ENCODE results near the gene TNFRSF6B. TPM values are rescaled to one million over a fixed set of nuclear protein-coding genes. Genes with fewer than 3 reads are reported as not detected.

Gene TNFRSF6B
- total RNA-seq, 2 donors from 2014 or later: 9.9 to 13.8 TPM

DNA sequence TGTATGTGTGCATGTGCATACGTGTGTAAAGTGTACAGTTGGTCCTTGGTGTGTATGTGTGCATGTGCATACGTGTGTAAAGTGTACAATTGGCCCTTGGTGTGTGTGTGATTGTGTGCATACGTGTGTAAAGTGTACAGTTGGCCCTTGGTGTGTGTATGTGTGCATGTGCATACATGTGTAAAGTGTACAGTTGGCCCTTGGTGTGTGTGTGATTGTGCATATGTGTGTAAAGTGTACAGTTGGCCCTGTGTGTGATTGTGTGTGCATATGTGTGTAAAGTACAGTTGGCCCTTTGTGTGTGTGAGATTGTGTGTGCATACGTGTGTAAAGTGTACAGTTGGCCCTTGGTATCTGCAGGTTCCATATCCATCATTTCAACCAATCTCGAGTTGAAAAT is 35.0 kb downstream of the TNFRSF6B start:
- intact Hi-C loops (cut with DNase I): loop anchor here (10.0 kb wide), 1 partner anchor 77 kb away; the partner anchor contains the start of genes RTEL1 and STMN3
- H3K27ac ChIP-seq: no peak overlapping the region
- H3K27me3 ChIP-seq: no peaks in the 10 kb centered on the region
- peaks cover 11% of the 10 kb centered on the region for H3K4me1 ChIP-seq
- ATAC-seq: no peak
- DNase-seq: no peak
- TF ChIP-seq, protein P1, sequence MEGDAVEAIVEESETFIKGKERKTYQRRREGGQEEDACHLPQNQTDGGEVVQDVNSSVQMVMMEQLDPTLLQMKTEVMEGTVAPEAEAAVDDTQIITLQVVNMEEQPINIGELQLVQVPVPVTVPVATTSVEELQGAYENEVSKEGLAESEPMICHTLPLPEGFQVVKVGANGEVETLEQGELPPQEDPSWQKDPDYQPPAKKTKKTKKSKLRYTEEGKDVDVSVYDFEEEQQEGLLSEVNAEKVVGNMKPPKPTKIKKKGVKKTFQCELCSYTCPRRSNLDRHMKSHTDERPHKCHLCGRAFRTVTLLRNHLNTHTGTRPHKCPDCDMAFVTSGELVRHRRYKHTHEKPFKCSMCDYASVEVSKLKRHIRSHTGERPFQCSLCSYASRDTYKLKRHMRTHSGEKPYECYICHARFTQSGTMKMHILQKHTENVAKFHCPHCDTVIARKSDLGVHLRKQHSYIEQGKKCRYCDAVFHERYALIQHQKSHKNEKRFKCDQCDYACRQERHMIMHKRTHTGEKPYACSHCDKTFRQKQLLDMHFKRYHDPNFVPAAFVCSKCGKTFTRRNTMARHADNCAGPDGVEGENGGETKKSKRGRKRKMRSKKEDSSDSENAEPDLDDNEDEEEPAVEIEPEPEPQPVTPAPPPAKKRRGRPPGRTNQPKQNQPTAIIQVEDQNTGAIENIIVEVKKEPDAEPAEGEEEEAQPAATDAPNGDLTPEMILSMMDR (IDR thresholded peaks at IDR 0.05): no peak
- no peak for TF ChIP-seq POLR2A (IDR thresholded peaks at IDR 0.05)
- no peak overlapping the region for H3K4me3 ChIP-seq
- peaks cover 0 to 8% of the 10 kb centered on the region in 2 donors for H3K36me3 ChIP-seq (replicated peaks in 1 of 2; ENCODE audit: insufficient read depth in 1 of 2, low read depth in 2 of 2)
- 60 to 65% methylated on average over 5 of the region's 5 CpGs for WGBS, 2 donors
- no peaks in the 10 kb centered on the region for H3K9me3 ChIP-seq

- Histone ChIP-seq H3K4me3 (no peak overlapping the region), H3K36me3 (replicated peaks in 1 of 2; ENCODE audit: insufficient read depth in 1 of 2, low read depth in 2 of 2) (peaks cover 0 to 8% of the 10 kb centered on the region in 2 donors), H3K27ac (no peak overlapping the region), H3K9me3 (no peaks in the 10 kb centered on the region), H3K4me1 (peaks cover 17% of the 10 kb centered on the region), H3K27me3 (no peaks in the 10 kb centered on the region)
- intact Hi-C loops (cut with DNase I): loop anchor here (10.0 kb wide), 1 partner anchor 78 kb away; the partner anchor contains the start of genes RTEL1 and STMN3
- TF ChIP-seq, protein P1 (IDR thresholded peaks at IDR 0.05): peak in 1 of 7 experiments; percentile 52
- TF ChIP-seq POLR2A (IDR thresholded peaks at IDR 0.05): no peak
- whole genome bisulfite sequencing, 2 donors: 85 to 89% methylated on average over 38 of the region's 38 CpGs
- no peak for ATAC-seq
- DNase-seq: no peak
Observed at GRCh38 chr20:63732118-63733095, 36.0 kb downstream of the TNFRSF6B start.

DNA sequence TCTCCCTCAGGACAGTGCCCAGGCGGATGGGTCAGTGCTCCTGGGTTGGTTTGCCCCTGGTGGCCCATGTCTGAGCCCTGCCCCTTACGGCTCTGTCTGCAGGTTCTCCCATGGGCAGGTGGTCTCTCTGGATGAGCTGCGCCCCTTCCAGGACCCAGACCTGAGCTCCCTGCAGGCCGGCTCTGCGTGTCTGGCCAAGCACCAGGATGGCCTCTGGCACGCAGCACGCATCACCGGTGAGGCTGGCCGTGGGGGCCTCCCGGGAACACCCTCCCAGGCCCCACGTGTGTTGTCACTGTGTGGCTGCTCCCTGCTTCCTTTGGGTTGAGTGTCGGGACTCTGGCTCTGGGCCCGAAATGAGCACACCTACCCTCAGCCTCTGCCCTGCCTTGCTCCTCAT is 36.7 kb downstream of the TNFRSF6B start:
- Histone ChIP-seq H3K27ac (no peak overlapping the region), H3K4me3 (no peak overlapping the region), H3K27me3 (no peaks in the 10 kb centered on the region), H3K4me1 (peaks cover 19% of the 10 kb centered on the region), H3K36me3 (replicated peaks in 1 of 2; ENCODE audit: insufficient read depth in 1 of 2, low read depth in 2 of 2) (peaks cover 0 to 8% of the 10 kb centered on the region in 2 donors), H3K9me3 (no peaks in the 10 kb centered on the region)
- intact Hi-C loops (cut with DNase I): loop anchor here (10.0 kb wide), 1 partner anchor 78 kb away; the partner anchor contains the start of genes RTEL1 and STMN3
- 88 to 94% methylated on average over 7 to 13 of the region's 13 CpGs for WGBS, 2 donors
- DNase-seq (no peak), ATAC-seq (no peak)
- TF ChIP-seq, protein P1 (IDR thresholded peaks at IDR 0.05): no peak
- TF ChIP-seq POLR2A (IDR thresholded peaks at IDR 0.05): no peak

GRCh38 chr20:63733579-63734081 is 37.2 kb downstream of the TNFRSF6B start:
- intact Hi-C loops (cut with DNase I): loop anchor here (10.0 kb wide), 1 partner anchor 79 kb away; the partner anchor contains the start of genes RTEL1 and STMN3
- H3K9me3 ChIP-seq: no peaks in the 10 kb centered on the region
- peaks cover 19% of the 10 kb centered on the region for H3K4me1 ChIP-seq
- H3K27ac ChIP-seq: no peak overlapping the region
- no peaks in the 10 kb centered on the region for H3K27me3 ChIP-seq
- TF ChIP-seq, protein P1 (IDR thresholded peaks at IDR 0.05): no peak
- no peak for TF ChIP-seq POLR2A (IDR thresholded peaks at IDR 0.05)
- H3K36me3 ChIP-seq (replicated peaks in 1 of 2; ENCODE audit: insufficient read depth in 1 of 2, low read depth in 2 of 2): peaks cover 0 to 8% of the 10 kb centered on the region in 2 donors
- DNase-seq: no peak
- no peak overlapping the region for H3K4me3 ChIP-seq
- no peak for ATAC-seq
- WGBS, 2 donors: 88 to 95% methylated on average over 9 to 17 of the region's 18 CpGs
